Caco-2 (cell line): ENCODE results near the gene UNC119. TPM values are rescaled to one million over a fixed set of nuclear protein-coding genes. Genes with fewer than 3 reads are reported as not detected.
A peak's percentile ranks its signal among the peaks of the same experiment; 100 is the strongest.
"Not testable (repeated sequence)": the region's sequence is repeated elsewhere in the genome, so short reads cannot be mapped to it uniquely, and the experiment has no call there.

ENCODE experiments used
- BruUV-seq: library from RNA; stranded (reverse); fragments of 400-500 nt; replicated peaks from 2 replicates; lab custom pipeline; 2021; lab: Mats Ljungman, UMichigan
- CTCF ChIA-PET: fragments of 300-600 bp; sonication (Branson Sonifier 250); formaldehyde crosslinking; loops from one replicate; lab custom pipeline; 2022; ENCODE audit warnings: antibody characterized with exemption; lab: Charles Lee
- POLR2A ChIA-PET: fragments of 300-600 bp; sonication (Branson Sonifier 250); formaldehyde crosslinking; loops from one replicate; lab custom pipeline; 2022; ENCODE audit warnings: antibody characterized with exemption; lab: Charles Lee
- DNase-seq, 2 experiments: peaks; one replicate each; pipeline versions ENCODE4 v3.0.0 to v3.0.0-alpha.2; 2020 to 2022
- H3K27me3 ChIP-seq: replicated peaks from 2 replicates; pipeline ENCODE4 v1.6.0; 2011; ENCODE audit warnings: low read length; ENCODE audit not compliant: control insufficient read depth, insufficient read depth
- H3K36me3 ChIP-seq: 2 replicates; pipeline ENCODE4 v1.5.1; 2011; ENCODE audit warnings: low read length; ENCODE audit not compliant: control insufficient read depth, insufficient read depth
- H3K4me1 ChIP-seq: fragments of 250-450 bp; sonication (Bioruptor Pico); 2 replicates; pipeline ENCODE4 v1.5.1; 2020; ENCODE audit warnings: mild to moderate bottlenecking
- H3K4me3 ChIP-seq: 2 replicates; pipeline ENCODE4 v1.5.1; 2011; ENCODE audit warnings: low read depth, mild to moderate bottlenecking, control low read depth, low read length
- H3K9me3 ChIP-seq: fragments of 250-450 bp; sonication (Bioruptor Pico); 2 replicates; pipeline ENCODE4 v1.5.1; 2020; ENCODE audit warnings: mild to moderate bottlenecking, moderate library complexity
- H3K27ac Mint-ChIP-seq: one replicate; pipeline ENCODE4 v1.8.0; 2022; ENCODE audit warnings: mixed read lengths; ENCODE audit not compliant: unreplicated experiment
- H3K27me3 Mint-ChIP-seq: one replicate; pipeline ENCODE4 v1.8.0; 2022; ENCODE audit warnings: mixed read lengths; ENCODE audit not compliant: insufficient read depth, unreplicated experiment
- H3K36me3 Mint-ChIP-seq: one replicate; pipeline ENCODE4 v1.8.0; 2022; ENCODE audit warnings: mild to moderate bottlenecking, mixed read lengths; ENCODE audit not compliant: insufficient read depth, unreplicated experiment
- H3K4me1 Mint-ChIP-seq: one replicate; pipeline ENCODE4 v1.8.0; 2022; ENCODE audit warnings: low read depth, mixed read lengths; ENCODE audit not compliant: unreplicated experiment
- H3K4me3 Mint-ChIP-seq: one replicate; pipeline ENCODE4 v1.8.0; 2022; ENCODE audit warnings: mild to moderate bottlenecking, moderate library complexity, mixed read lengths; ENCODE audit not compliant: unreplicated experiment
- H3K9me3 Mint-ChIP-seq: one replicate; pipeline ENCODE4 v1.8.0; 2022; ENCODE audit warnings: mixed read lengths; ENCODE audit not compliant: unreplicated experiment
- intact Hi-C: fragments of 100-400 bp; cut with micrococcal nuclease; formaldehyde crosslinking; loops from one replicate; pipeline ENCODE4 v1.10.0; 2022; ENCODE audit not compliant: unreplicated experiment
- total RNA-seq: library from RNA; stranded (reverse); gene quantifications from 2 replicates; pipeline ENCODE4 v1.2.3, GENCODE V29; 2022
- TF ChIP-seq, protein P1 (sequence below), 2 experiments: fragments of 200-600 bp in 1 of 2; IDR thresholded peaks; 1 replicate in 1 of 2; 2 replicates in 1 of 2; pipeline versions ENCODE4 v1.5.1 to v1.8.0; 2011 to 2022; ENCODE audit warnings: antibody characterized with exemption in 1 of 2, control low read depth in 1 of 2, inconsistent platforms in 1 of 2, low read depth in 1 of 2, low read length in 1 of 2, mild to moderate bottlenecking in 1 of 2, moderate library complexity in 1 of 2; ENCODE audit not compliant: insufficient read depth in 1 of 2, severe bottlenecking in 1 of 2, unreplicated experiment in 1 of 2

Gene UNC119
- total RNA-seq, 1 experiment from 2014 or later = 40.5 TPM

DNA sequence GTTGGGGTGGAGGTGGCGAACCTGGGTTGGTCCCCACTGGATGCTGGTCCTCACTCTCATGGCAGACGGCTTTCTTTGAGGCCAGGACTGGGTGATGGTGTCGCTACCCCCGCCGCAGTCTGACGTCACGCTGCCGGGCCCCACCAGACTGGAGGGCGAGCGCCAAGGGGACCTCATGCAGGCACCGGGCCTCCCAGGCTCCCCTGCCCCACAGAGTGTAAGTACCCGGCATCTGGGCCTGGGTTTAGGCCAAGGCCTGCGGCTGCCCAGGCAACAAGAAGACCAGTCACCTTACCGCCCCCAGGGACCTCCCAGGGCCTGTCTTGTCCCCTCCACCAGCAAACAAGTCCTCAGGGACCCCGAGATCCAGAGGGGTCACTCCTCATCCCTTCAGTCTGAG, 28.5 kb downstream of the UNC119 start:
- Mint-ChIP-seq H3K4me1 (peaks cover 22% of the 10 kb centered on the region), H3K27me3 (no peaks in the 10 kb centered on the region), H3K36me3 (peaks cover 7% of the 10 kb centered on the region), H3K27ac (peak overlapping the region; percentile 97), H3K9me3 (no peaks in the 10 kb centered on the region), H3K4me3 (no peak overlapping the region)
- H3K36me3 ChIP-seq = no peaks in the 10 kb centered on the region
- no peak for DNase-seq
- TF ChIP-seq, protein P1, sequence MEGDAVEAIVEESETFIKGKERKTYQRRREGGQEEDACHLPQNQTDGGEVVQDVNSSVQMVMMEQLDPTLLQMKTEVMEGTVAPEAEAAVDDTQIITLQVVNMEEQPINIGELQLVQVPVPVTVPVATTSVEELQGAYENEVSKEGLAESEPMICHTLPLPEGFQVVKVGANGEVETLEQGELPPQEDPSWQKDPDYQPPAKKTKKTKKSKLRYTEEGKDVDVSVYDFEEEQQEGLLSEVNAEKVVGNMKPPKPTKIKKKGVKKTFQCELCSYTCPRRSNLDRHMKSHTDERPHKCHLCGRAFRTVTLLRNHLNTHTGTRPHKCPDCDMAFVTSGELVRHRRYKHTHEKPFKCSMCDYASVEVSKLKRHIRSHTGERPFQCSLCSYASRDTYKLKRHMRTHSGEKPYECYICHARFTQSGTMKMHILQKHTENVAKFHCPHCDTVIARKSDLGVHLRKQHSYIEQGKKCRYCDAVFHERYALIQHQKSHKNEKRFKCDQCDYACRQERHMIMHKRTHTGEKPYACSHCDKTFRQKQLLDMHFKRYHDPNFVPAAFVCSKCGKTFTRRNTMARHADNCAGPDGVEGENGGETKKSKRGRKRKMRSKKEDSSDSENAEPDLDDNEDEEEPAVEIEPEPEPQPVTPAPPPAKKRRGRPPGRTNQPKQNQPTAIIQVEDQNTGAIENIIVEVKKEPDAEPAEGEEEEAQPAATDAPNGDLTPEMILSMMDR (IDR thresholded peaks at IDR 0.05; ENCODE audit: insufficient read depth in 1 of 2, low read depth in 1 of 2, low read length in 1 of 2, severe bottlenecking in 1 of 2, unreplicated experiment in 1 of 2) = no peak
- H3K9me3 ChIP-seq = no peaks in the 10 kb centered on the region
- intact Hi-C loops = no loop called here
- no TSS peak for BruUV-seq
- ChIA-PET POLR2A (no interaction called here), CTCF (no interaction called here)
- no peaks in the 10 kb centered on the region for H3K27me3 ChIP-seq
- peaks cover 37% of the 10 kb centered on the region for H3K4me1 ChIP-seq
- no peak overlapping the region for H3K4me3 ChIP-seq

DNA sequence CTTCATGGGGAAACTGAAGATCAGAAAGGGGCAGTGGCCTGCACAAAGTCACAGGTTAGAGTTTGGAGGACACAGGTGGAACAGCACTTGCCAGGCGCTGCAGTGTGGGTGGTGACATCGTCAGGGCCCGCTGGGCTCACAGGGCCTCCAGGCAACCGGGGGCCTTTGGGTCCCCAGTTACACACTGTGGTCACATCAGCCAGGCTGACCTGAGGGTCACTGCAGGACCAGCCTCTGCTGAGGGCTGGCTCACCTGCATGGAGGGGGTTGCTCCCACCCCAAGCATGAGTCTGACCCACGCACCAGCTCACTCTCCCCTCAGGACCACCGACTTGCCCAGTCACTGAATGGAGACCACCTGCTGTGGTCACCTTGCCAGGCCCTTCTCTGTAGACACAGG, 29.2 kb downstream of the UNC119 start:
- Mint-ChIP-seq H3K9me3 (no peaks in the 10 kb centered on the region), H3K4me3 (no peak overlapping the region), H3K4me1 (peaks cover 22% of the 10 kb centered on the region), H3K27me3 (no peaks in the 10 kb centered on the region), H3K36me3 (peaks cover 7% of the 10 kb centered on the region), H3K27ac (peak overlapping the region; percentile 97)
- CTCF ChIA-PET = no interaction called here
- H3K4me3 ChIP-seq = no peak overlapping the region
- TF ChIP-seq, protein P1 (IDR thresholded peaks at IDR 0.05; ENCODE audit: insufficient read depth in 1 of 2, low read depth in 1 of 2, low read length in 1 of 2, severe bottlenecking in 1 of 2, unreplicated experiment in 1 of 2) = no peak
- DNase-seq = no peak
- intact Hi-C loops = no loop called here
- no TSS peak for BruUV-seq
- no peaks in the 10 kb centered on the region for H3K27me3 ChIP-seq
- POLR2A ChIA-PET = no interaction called here
- H3K4me1 ChIP-seq = peaks cover 37% of the 10 kb centered on the region
- no peaks in the 10 kb centered on the region for H3K9me3 ChIP-seq
- no peaks in the 10 kb centered on the region for H3K36me3 ChIP-seq

DNA sequence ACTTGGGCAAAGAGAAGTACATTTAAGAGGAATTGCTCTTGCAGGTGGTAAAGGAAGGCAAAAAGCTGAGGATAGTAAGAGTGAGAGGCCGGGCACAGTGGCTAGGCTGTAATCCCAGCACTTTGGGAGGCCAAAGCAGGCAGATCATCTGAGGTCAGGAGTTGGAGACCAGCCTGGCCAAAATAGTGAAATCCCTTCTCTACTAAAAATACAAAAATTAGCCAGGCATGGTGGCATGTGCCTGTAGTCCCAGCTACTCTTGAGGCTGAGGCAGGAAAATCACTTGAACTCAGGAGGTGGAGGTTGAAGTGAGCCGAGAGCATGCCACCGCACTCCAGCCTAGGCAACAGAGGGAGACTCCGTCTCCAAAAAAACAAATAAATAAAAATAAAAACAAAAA, 30.1 kb downstream of the UNC119 start:
- CTCF ChIA-PET, H3K36me3 ChIP-seq, H3K27me3 ChIP-seq, H3K27ac Mint-ChIP-seq, H3K4me3 Mint-ChIP-seq, H3K27me3 Mint-ChIP-seq, BruUV-seq, H3K9me3 ChIP-seq, intact Hi-C loops, POLR2A ChIA-PET, DNase-seq, H3K36me3 Mint-ChIP-seq, H3K4me3 ChIP-seq, H3K9me3 Mint-ChIP-seq: not testable (repeated sequence)
- H3K4me1 Mint-ChIP-seq = peaks cover 22% of the 10 kb centered on the region
- peaks cover 37% of the 10 kb centered on the region for H3K4me1 ChIP-seq
